ENCODE measurements around the gene RPGRIP1.

The RPGRIP1 gene

GRCh38 chr14:21279783-21280182, at the start of gene RPGRIP1:
RPGRIP1 (plus strand) TSS chr14:21280083; CDS start chr14:21287977, 7,894 bp downstream.
- Mint-ChIP-seq H3K27ac (no peak within 1 kb of the TSS), H3K36me3 (no peaks in the 10 kb centered on the region), H3K27me3 (no peaks in the 10 kb centered on the region), H3K9me3 (no peaks in the 10 kb centered on the region), H3K4me3 (no peak within 1 kb of the TSS), H3K4me1 (no peaks in the 10 kb centered on the region)

GRCh38 chr14:21231020-21231652, 48.7 kb upstream of the RPGRIP1 start:
- Mint-ChIP-seq H3K36me3 (peaks cover 41% of the 10 kb centered on the region), H3K27ac (peak overlapping the region; percentile 87), H3K4me3 (peak overlapping the region; percentile 72), H3K9me3 (no peaks in the 10 kb centered on the region), H3K27me3 (no peaks in the 10 kb centered on the region), H3K4me1 (peaks cover 87% of the 10 kb centered on the region)

GRCh38 chr14:21233457-21234076, 46.3 kb upstream of the RPGRIP1 start:
- no peaks in the 10 kb centered on the region for H3K9me3 Mint-ChIP-seq

GRCh38 chr14:21234112-21234511, 45.8 kb upstream of the RPGRIP1 start:
- H3K4me3 Mint-ChIP-seq: peak overlapping the region; percentile 62
- H3K27me3 Mint-ChIP-seq: no peaks in the 10 kb centered on the region
- H3K4me1 Mint-ChIP-seq: peaks cover 97% of the 10 kb centered on the region
- no peaks in the 10 kb centered on the region for H3K9me3 Mint-ChIP-seq
- peaks cover 36% of the 10 kb centered on the region for H3K36me3 Mint-ChIP-seq
- peak overlapping the region; percentile 63 for H3K27ac Mint-ChIP-seq

More at GRCh38 chr14:21233457-21234076, 46.3 kb upstream of the RPGRIP1 start:
- H3K27ac Mint-ChIP-seq: peak overlapping the region; percentile 30
- H3K36me3 Mint-ChIP-seq: peaks cover 36% of the 10 kb centered on the region
- peak overlapping the region; percentile 62 for H3K4me3 Mint-ChIP-seq
- H3K27me3 Mint-ChIP-seq: no peaks in the 10 kb centered on the region
- H3K4me1 Mint-ChIP-seq: peaks cover 92% of the 10 kb centered on the region

GRCh38 chr14:21236948-21237797, 42.7 kb upstream of the RPGRIP1 start:
- peaks cover 16% of the 10 kb centered on the region for H3K36me3 Mint-ChIP-seq
- no peaks in the 10 kb centered on the region for H3K9me3 Mint-ChIP-seq
- H3K4me3 Mint-ChIP-seq: peak overlapping the region; percentile 64
- H3K27me3 Mint-ChIP-seq: no peaks in the 10 kb centered on the region
- peak overlapping the region; percentile 30 for H3K27ac Mint-ChIP-seq
- H3K4me1 Mint-ChIP-seq: peaks cover 93% of the 10 kb centered on the region

GRCh38 chr14:21238823-21239518, 40.9 kb upstream of the RPGRIP1 start:
- H3K4me3 Mint-ChIP-seq: peak overlapping the region; percentile 26
- no peaks in the 10 kb centered on the region for H3K9me3 Mint-ChIP-seq
- H3K27me3 Mint-ChIP-seq: no peaks in the 10 kb centered on the region
- H3K27ac Mint-ChIP-seq: peak overlapping the region; percentile 12
- peaks cover 16% of the 10 kb centered on the region for H3K36me3 Mint-ChIP-seq
- H3K4me1 Mint-ChIP-seq: peaks cover 92% of the 10 kb centered on the region

- Mint-ChIP-seq H3K9me3 (no peaks in the 10 kb centered on the region), H3K36me3 (peaks cover 15% of the 10 kb centered on the region), H3K4me1 (peaks cover 87% of the 10 kb centered on the region), H3K4me3 (no peak overlapping the region), H3K27me3 (no peaks in the 10 kb centered on the region), H3K27ac (no peak overlapping the region)
Measured at GRCh38 chr14:21240417-21240816, 39.5 kb upstream of the RPGRIP1 start.

GRCh38 chr14:21241218-21241819, 38.6 kb upstream of the RPGRIP1 start:
- Mint-ChIP-seq H3K27ac (no peak overlapping the region), H3K4me1 (peaks cover 84% of the 10 kb centered on the region), H3K9me3 (no peaks in the 10 kb centered on the region), H3K27me3 (no peaks in the 10 kb centered on the region), H3K36me3 (peaks cover 15% of the 10 kb centered on the region), H3K4me3 (no peak overlapping the region)

GRCh38 chr14:21244544-21244943, 35.3 kb upstream of the RPGRIP1 start:
- Mint-ChIP-seq H3K27me3 (no peaks in the 10 kb centered on the region), H3K4me3 (peak overlapping the region; percentile 7), H3K4me1 (peaks cover 73% of the 10 kb centered on the region), H3K36me3 (peaks cover 25% of the 10 kb centered on the region), H3K9me3 (no peaks in the 10 kb centered on the region), H3K27ac (no peak overlapping the region)

GRCh38 chr14:21245813-21246212, 34.1 kb upstream of the RPGRIP1 start:
- no peak overlapping the region for H3K27ac Mint-ChIP-seq
- H3K36me3 Mint-ChIP-seq: peaks cover 34% of the 10 kb centered on the region
- H3K27me3 Mint-ChIP-seq: no peaks in the 10 kb centered on the region
- H3K9me3 Mint-ChIP-seq: no peaks in the 10 kb centered on the region
- peaks cover 76% of the 10 kb centered on the region for H3K4me1 Mint-ChIP-seq
- H3K4me3 Mint-ChIP-seq: no peak overlapping the region

- Mint-ChIP-seq H3K27ac (peak overlapping the region; percentile 2), H3K4me3 (peak overlapping the region; percentile 40)
Measured at GRCh38 chr14:21248338-21248737, 31.5 kb upstream of the RPGRIP1 start.

GRCh38 chr14:21248739-21249411, 31.0 kb upstream of the RPGRIP1 start:
- no peak overlapping the region for H3K27ac Mint-ChIP-seq
- H3K4me1 Mint-ChIP-seq: peaks cover 67% of the 10 kb centered on the region
- peak overlapping the region; percentile 40 for H3K4me3 Mint-ChIP-seq
- peaks cover 39% of the 10 kb centered on the region for H3K36me3 Mint-ChIP-seq
- H3K9me3 Mint-ChIP-seq: no peaks in the 10 kb centered on the region
- no peaks in the 10 kb centered on the region for H3K27me3 Mint-ChIP-seq

More at GRCh38 chr14:21248338-21248737, 31.5 kb upstream of the RPGRIP1 start:
- Mint-ChIP-seq H3K9me3 (no peaks in the 10 kb centered on the region), H3K4me1 (peaks cover 66% of the 10 kb centered on the region), H3K36me3 (peaks cover 39% of the 10 kb centered on the region), H3K27me3 (no peaks in the 10 kb centered on the region)

- Mint-ChIP-seq H3K27me3 (no peaks in the 10 kb centered on the region), H3K9me3 (no peaks in the 10 kb centered on the region), H3K27ac (no peak overlapping the region), H3K4me1 (peaks cover 70% of the 10 kb centered on the region), H3K36me3 (peaks cover 38% of the 10 kb centered on the region), H3K4me3 (peak overlapping the region; percentile 58)
Measured at GRCh38 chr14:21251215-21251614, 28.7 kb upstream of the RPGRIP1 start.

- Mint-ChIP-seq H3K36me3 (peaks cover 36% of the 10 kb centered on the region), H3K27me3 (no peaks in the 10 kb centered on the region), H3K27ac (peak overlapping the region; percentile 77), H3K4me3 (peak overlapping the region; percentile 58), H3K9me3 (no peaks in the 10 kb centered on the region), H3K4me1 (peaks cover 69% of the 10 kb centered on the region)
Measured at GRCh38 chr14:21252149-21252548, 27.7 kb upstream of the RPGRIP1 start.

All from activated naive CD4-positive, alpha-beta T cell treated with anti-CD3 and anti-CD28 coated beads, Interleukin-2, amount 50 U/mL, for 24 hours (primary cell).